CD14-positive monocyte (primary cell): ENCODE measurements around the gene NDUFAF2. TPM values are rescaled to one million over a fixed set of nuclear protein-coding genes. Genes with fewer than 3 reads are reported as not detected.

Experiments used
- DNase-seq, 3 donors: peaks; one replicate each; pipeline ENCODE4 v3.0.0-alpha.2; 2011 to 2022
- H2AFZ ChIP-seq: 2 replicates; pipeline ENCODE4 v1.6.0; 2012; ENCODE audit warnings: mild to moderate bottlenecking, low read depth, low read length, inconsistent platforms; ENCODE audit not compliant: insufficient read depth, poor library complexity, severe bottlenecking
- H3K27ac ChIP-seq, 2 donors: 1 replicate in 1 of 2; 2 replicates in 1 of 2; pipeline ENCODE4 v1.5.1; 2012 to 2013; ENCODE audit warnings: low read length in 2 of 2, control low read depth in 1 of 2, inconsistent platforms in 1 of 2, low read depth in 1 of 2, mild to moderate bottlenecking in 1 of 2
- H3K27me3 ChIP-seq, 2 donors: one replicate each; pipeline versions ENCODE4 v1.6.0 to v1.6.1; 2011 to 2013; ENCODE audit warnings: low read length in 2 of 2; ENCODE audit not compliant: control insufficient read depth in 2 of 2, insufficient read depth in 2 of 2
- H3K36me3 ChIP-seq, 2 donors: replicated peaks in 1 of 2; 1 replicate in 1 of 2; 2 replicates in 1 of 2; pipeline versions ENCODE4 v1.5.1 to v1.6.1; 2012 to 2013; ENCODE audit warnings: low read length in 2 of 2, control low read depth in 1 of 2, inconsistent platforms in 1 of 2, mild to moderate bottlenecking in 1 of 2; ENCODE audit not compliant: insufficient read depth in 2 of 2, control insufficient read depth in 1 of 2
- H3K4me1 ChIP-seq, 2 donors: 1 replicate in 1 of 2; 2 replicates in 1 of 2; pipeline versions ENCODE4 v1.5.1 to v1.6.1; 2012 to 2013; ENCODE audit warnings: low read length in 2 of 2, control low read depth in 1 of 2, inconsistent platforms in 1 of 2, mild to moderate bottlenecking in 1 of 2, moderate library complexity in 1 of 2; ENCODE audit not compliant: insufficient read depth in 2 of 2, control insufficient read depth in 1 of 2
- H3K4me2 ChIP-seq: replicated peaks from 2 replicates; pipeline ENCODE3; 2012; ENCODE audit warnings: low read length, moderate library complexity, mild to moderate bottlenecking; ENCODE audit not compliant: poor library complexity, severe bottlenecking; ENCODE audit errors: extremely low read depth
- H3K4me3 ChIP-seq, 3 experiments: fragments of 200-600 bp in 1 of 3; sonication (generic) in 1 of 3; replicated peaks in 1 of 3; 1 replicate in 2 of 3; 2 replicates in 1 of 3; pipeline ENCODE4 v1.5.1; 2011 to 2013; ENCODE audit warnings: low read length in 3 of 3, mild to moderate bottlenecking in 3 of 3, control low read depth in 2 of 3, low read depth in 2 of 3, inconsistent platforms in 1 of 3, moderate library complexity in 1 of 3
- H3K79me2 ChIP-seq: 2 replicates; pipeline ENCODE4 v1.6.0; 2012; ENCODE audit warnings: mild to moderate bottlenecking, control low read depth, inconsistent platforms, low read length, moderate library complexity; ENCODE audit not compliant: insufficient read depth
- H3K9ac ChIP-seq: 2 replicates; pipeline ENCODE4 v1.6.0; 2017; ENCODE audit warnings: low read length, mild to moderate bottlenecking; ENCODE audit not compliant: insufficient read depth, poor library complexity, severe bottlenecking
- H3K9me3 ChIP-seq, 2 donors: replicated peaks in 1 of 2; 1 replicate in 1 of 2; 2 replicates in 1 of 2; pipeline versions ENCODE4 v1.5.1 to v1.6.1; 2012 to 2013; ENCODE audit warnings: low read length in 2 of 2, control low read depth in 1 of 2; ENCODE audit not compliant: control insufficient read depth in 1 of 2, insufficient read depth in 1 of 2
- H4K20me1 ChIP-seq: 2 replicates; pipeline ENCODE4 v1.6.0; 2012; ENCODE audit warnings: mild to moderate bottlenecking, low read length, control low read depth, moderate library complexity; ENCODE audit not compliant: insufficient read depth
- H3K27ac Mint-ChIP-seq, 7 donors: one replicate each; pipeline ENCODE4 v1.8.0; 2020; ENCODE audit warnings: mild to moderate bottlenecking in 7 of 7, mixed read lengths in 7 of 7, moderate library complexity in 6 of 7, inconsistent platforms in 2 of 7
- H3K27me3 Mint-ChIP-seq, 3 donors: one replicate each; pipeline ENCODE4 v1.8.0; 2021 to 2022; ENCODE audit warnings: low read depth in 3 of 3, mild to moderate bottlenecking in 3 of 3, mixed read lengths in 3 of 3, moderate library complexity in 3 of 3, inconsistent platforms in 1 of 3
- H3K36me3 Mint-ChIP-seq, 2 donors: one replicate each; pipeline ENCODE4 v1.8.0; 2020; ENCODE audit warnings: mixed read lengths in 2 of 2, inconsistent platforms in 1 of 2, mild to moderate bottlenecking in 1 of 2
- H3K4me1 Mint-ChIP-seq: one replicate; pipeline ENCODE4 v1.8.0; 2020; ENCODE audit warnings: mild to moderate bottlenecking, mixed read lengths
- H3K4me3 Mint-ChIP-seq, 2 donors: one replicate each; pipeline ENCODE4 v1.8.0; 2020; ENCODE audit warnings: mild to moderate bottlenecking in 2 of 2, mixed read lengths in 2 of 2, moderate library complexity in 1 of 2
- H3K9me3 Mint-ChIP-seq, 7 donors: one replicate each; pipeline ENCODE4 v1.8.0; 2020 to 2022; ENCODE audit warnings: mixed read lengths in 7 of 7, mild to moderate bottlenecking in 6 of 7, moderate library complexity in 6 of 7, inconsistent platforms in 2 of 7
- WGBS: methylation state at CpG from one replicate; pipeline ENCODE4 v1.1.5; 2013; ENCODE audit warnings: missing lambda C conversion rate; ENCODE audit not compliant: insufficient coverage; 5-methylcytosine and 5-hydroxymethylcytosine counted together
- intact Hi-C, 2 donors: fragments of 100-400 bp; cut with micrococcal nuclease; formaldehyde crosslinking; loops; one replicate each; pipeline versions ENCODE4 v1.15.0 to v1.15.1; 2023
- polyA plus RNA-seq, 3 donors: library from polyadenylated mRNA; depleted of rRNA in 1 of 3; unstranded in 2 of 3; stranded (reverse) in 1 of 3; fragments of 300-500 nt in 2 of 3; fragments of >200 nt in 1 of 3; fragmentation: Illumina TruSeq in 2 of 3; gene quantifications; 1 replicate in 2 of 3; 2 replicates in 1 of 3; pipeline ENCODE4 v1.2.3, GENCODE V29; 2012 to 2021
- TF ChIP-seq, protein P1 (sequence below): fragments of 200-600 bp; IDR thresholded peaks from one replicate; pipeline ENCODE4 v1.8.0; 2022; ENCODE audit warnings: antibody characterized with exemption, mild to moderate bottlenecking

NDUFAF2 gene
- polyA plus RNA-seq, 3 donors, result 5.9 to 29.5 (median 25.0) TPM

DNA sequence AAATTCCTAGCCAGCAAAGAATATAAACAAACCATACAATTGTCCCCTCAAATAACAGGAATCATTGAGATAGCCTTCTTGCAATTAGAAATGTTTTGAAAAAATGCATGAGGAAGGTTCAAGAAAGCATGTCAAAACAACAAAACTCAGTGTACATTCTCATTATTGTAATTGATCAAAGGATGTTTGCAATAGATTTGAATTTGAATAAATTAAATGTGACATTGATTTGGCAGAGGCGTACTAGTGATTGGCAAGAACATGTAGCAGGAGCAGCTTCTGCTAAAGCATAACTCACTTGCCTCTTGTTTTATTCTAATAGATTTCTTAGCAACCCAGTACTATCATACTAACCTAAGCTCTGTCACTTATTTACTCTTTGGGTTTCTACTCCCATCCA lies 197.4 kb downstream of the NDUFAF2 start:
- no peaks in the 10 kb centered on the region for H3K4me1 Mint-ChIP-seq
- intact Hi-C loops, result no loop called here
- no peak overlapping the region for H3K27ac Mint-ChIP-seq
- peaks cover 0 to 5% (median 0%) of the 10 kb centered on the region in 7 donors for H3K9me3 Mint-ChIP-seq
- H3K36me3 ChIP-seq, result no peaks in the 10 kb centered on the region
- no peak overlapping the region for H3K27ac ChIP-seq
- no peak for DNase-seq
- H3K79me2 ChIP-seq, result no peaks in the 10 kb centered on the region
- H3K4me1 ChIP-seq, result no peaks in the 10 kb centered on the region
- no peak overlapping the region for H3K9ac ChIP-seq
- H3K9me3 ChIP-seq, result no peaks in the 10 kb centered on the region
- H2AFZ ChIP-seq, result no peak overlapping the region
- H3K27me3 Mint-ChIP-seq, result no peaks in the 10 kb centered on the region
- no peak overlapping the region for H3K4me3 ChIP-seq
- H3K4me3 Mint-ChIP-seq, result no peak overlapping the region
- TF ChIP-seq, protein P1, sequence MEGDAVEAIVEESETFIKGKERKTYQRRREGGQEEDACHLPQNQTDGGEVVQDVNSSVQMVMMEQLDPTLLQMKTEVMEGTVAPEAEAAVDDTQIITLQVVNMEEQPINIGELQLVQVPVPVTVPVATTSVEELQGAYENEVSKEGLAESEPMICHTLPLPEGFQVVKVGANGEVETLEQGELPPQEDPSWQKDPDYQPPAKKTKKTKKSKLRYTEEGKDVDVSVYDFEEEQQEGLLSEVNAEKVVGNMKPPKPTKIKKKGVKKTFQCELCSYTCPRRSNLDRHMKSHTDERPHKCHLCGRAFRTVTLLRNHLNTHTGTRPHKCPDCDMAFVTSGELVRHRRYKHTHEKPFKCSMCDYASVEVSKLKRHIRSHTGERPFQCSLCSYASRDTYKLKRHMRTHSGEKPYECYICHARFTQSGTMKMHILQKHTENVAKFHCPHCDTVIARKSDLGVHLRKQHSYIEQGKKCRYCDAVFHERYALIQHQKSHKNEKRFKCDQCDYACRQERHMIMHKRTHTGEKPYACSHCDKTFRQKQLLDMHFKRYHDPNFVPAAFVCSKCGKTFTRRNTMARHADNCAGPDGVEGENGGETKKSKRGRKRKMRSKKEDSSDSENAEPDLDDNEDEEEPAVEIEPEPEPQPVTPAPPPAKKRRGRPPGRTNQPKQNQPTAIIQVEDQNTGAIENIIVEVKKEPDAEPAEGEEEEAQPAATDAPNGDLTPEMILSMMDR, result no peak
- WGBS, result no CpG with 5 or more reads among the region's 1 CpG
- no peak overlapping the region for H3K4me2 ChIP-seq
- H3K27me3 ChIP-seq, result no peaks in the 10 kb centered on the region
- H3K36me3 Mint-ChIP-seq, result peaks cover 0 to 2% of the 10 kb centered on the region in 2 donors
- no peaks in the 10 kb centered on the region for H4K20me1 ChIP-seq

DNA sequence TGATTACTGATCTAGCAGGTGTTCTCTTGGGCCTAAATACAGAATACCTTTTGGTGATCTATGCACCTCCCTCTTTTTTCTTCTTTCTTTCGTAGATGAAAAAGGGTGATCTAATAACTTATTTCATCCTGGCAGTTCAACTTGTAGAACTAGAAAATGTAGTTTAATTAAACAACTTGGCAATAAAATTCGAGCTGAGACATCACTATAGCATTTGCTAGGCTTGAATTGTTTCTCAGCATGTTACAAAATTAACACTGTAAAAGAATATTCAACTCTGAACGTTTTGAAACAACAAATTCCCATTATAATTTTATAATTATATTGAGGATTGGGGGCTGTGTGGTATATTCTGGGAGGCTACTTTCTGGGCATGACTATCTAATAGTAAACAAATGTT lies 197.8 kb downstream of the NDUFAF2 start:
- WGBS, result no CpG with 5 or more reads among the region's 3 CpGs
- Histone ChIP-seq H3K36me3 (no peaks in the 10 kb centered on the region), H3K27me3 (no peaks in the 10 kb centered on the region), H3K4me3 (no peak overlapping the region), H3K4me2 (no peak overlapping the region), H3K9ac (no peak overlapping the region), H3K4me1 (no peaks in the 10 kb centered on the region), H3K27ac (no peak overlapping the region), H3K9me3 (no peaks in the 10 kb centered on the region), H3K79me2 (no peaks in the 10 kb centered on the region), H4K20me1 (no peaks in the 10 kb centered on the region), H2AFZ (no peak overlapping the region)
- Mint-ChIP-seq H3K9me3 (peaks cover 0 to 5% (median 2%) of the 10 kb centered on the region in 7 donors), H3K4me1 (no peaks in the 10 kb centered on the region), H3K4me3 (no peak overlapping the region), H3K27ac (no peak overlapping the region), H3K27me3 (no peaks in the 10 kb centered on the region), H3K36me3 (peaks cover 0 to 2% of the 10 kb centered on the region in 2 donors)
- intact Hi-C loops, result no loop called here
- DNase-seq, result no peak
- TF ChIP-seq, protein P1, result no peak
